ENCODE results near the gene DNAJC7. TPM values are rescaled to one million over a fixed set of nuclear protein-coding genes. Genes with fewer than 3 reads are reported as not detected.
A peak's percentile ranks its signal among the peaks of the same experiment; 100 is the strongest.
"Not testable (repeated sequence)": the region's sequence is repeated elsewhere in the genome, so short reads cannot be mapped to it uniquely, and the experiment has no call there.

DNAJC7 gene
- total and polyA plus RNA-seq, 7 donors, result 66.3 to 142 (median 86.3) TPM

DNA sequence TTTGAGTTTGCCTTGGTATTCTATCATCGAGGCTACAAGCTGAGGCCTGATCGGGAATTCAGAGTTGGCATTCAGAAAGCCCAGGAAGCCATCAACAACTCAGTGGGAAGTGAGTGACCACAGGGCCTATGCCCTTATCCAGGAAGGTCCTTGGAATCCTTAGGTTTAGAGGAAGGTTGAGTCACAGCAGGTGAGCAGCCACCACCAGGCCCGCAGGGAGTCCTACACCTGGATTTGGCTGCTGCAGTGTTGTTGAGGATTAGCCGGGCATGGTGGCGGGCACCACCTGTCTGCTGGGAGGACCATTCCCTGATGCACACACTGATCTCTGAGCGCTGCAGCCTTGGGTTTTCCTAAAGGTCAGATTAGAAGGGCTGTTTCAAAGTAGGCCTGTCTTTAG is 81.6 kb downstream of the DNAJC7 start:
- Histone ChIP-seq H3K9me3 (no peaks in the 10 kb centered on the region), H3K4me3 (no peak overlapping the region), H3K4me1 (peaks cover 12% of the 10 kb centered on the region), H3K36me3 (ENCODE audit: insufficient read depth in 1 of 2, low read depth in 1 of 2) (no peaks in the 10 kb centered on the region), H3K27me3 (ENCODE audit: insufficient read depth in 3 of 3, low read length in 2 of 3) (no peaks in the 10 kb centered on the region), H3K27ac (no peak overlapping the region)
- 94 to 96% (median 95%) methylated on average over 6 of the region's 6 CpGs for WGBS, 3 donors
- DNase-seq (no peak), ATAC-seq (no peak)
- TF ChIP-seq, protein P1, sequence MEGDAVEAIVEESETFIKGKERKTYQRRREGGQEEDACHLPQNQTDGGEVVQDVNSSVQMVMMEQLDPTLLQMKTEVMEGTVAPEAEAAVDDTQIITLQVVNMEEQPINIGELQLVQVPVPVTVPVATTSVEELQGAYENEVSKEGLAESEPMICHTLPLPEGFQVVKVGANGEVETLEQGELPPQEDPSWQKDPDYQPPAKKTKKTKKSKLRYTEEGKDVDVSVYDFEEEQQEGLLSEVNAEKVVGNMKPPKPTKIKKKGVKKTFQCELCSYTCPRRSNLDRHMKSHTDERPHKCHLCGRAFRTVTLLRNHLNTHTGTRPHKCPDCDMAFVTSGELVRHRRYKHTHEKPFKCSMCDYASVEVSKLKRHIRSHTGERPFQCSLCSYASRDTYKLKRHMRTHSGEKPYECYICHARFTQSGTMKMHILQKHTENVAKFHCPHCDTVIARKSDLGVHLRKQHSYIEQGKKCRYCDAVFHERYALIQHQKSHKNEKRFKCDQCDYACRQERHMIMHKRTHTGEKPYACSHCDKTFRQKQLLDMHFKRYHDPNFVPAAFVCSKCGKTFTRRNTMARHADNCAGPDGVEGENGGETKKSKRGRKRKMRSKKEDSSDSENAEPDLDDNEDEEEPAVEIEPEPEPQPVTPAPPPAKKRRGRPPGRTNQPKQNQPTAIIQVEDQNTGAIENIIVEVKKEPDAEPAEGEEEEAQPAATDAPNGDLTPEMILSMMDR (IDR thresholded peaks at IDR 0.05), result no peak
- intact Hi-C loops (cut with DNase I), result no loop called here

DNA sequence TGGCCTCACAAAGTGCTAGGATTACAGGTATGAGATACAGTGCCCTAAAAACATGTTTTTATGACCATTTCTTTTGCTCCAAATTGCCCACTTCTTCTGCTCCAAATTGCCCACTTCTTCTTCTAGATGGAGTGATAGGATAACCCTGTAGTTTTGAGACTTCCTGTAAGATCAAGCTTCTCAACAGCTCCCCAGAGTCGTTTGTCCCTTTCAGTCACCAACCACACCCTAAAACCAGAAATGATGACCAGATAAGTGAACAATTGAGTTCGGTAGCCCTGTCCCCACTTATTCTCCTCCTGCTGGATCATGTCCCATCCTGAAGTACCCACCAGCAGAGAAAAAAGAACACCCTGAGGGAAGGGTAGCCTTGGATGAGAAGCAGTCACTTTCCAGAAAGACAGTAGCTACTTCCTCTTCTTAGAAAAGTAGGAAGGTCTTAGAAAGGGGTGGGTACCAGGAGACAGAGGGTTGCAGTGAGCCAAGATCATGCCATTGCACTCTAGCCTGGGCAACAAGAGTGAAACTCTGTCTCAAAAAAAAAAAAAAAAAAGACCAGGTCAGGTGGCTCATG is 84.3 kb downstream of the DNAJC7 start:
- intact Hi-C loops (cut with DNase I), result no loop called here
- ATAC-seq (no peak), DNase-seq (no peak)
- H3K4me1 ChIP-seq, result peaks cover 12% of the 10 kb centered on the region
- 54 to 64% (median 56%) methylated on average over 2 of the region's 2 CpGs for WGBS, 3 donors
- TF ChIP-seq, protein P1 (IDR thresholded peaks at IDR 0.05), result no peak
- H3K27ac ChIP-seq, result no peak overlapping the region
- no peak overlapping the region for H3K4me3 ChIP-seq
- no peaks in the 10 kb centered on the region for H3K9me3 ChIP-seq
- no peaks in the 10 kb centered on the region for H3K27me3 ChIP-seq (ENCODE audit: insufficient read depth in 3 of 3, low read length in 2 of 3)
- H3K36me3 ChIP-seq (ENCODE audit: insufficient read depth in 1 of 2, low read depth in 1 of 2), result no peaks in the 10 kb centered on the region

DNA sequence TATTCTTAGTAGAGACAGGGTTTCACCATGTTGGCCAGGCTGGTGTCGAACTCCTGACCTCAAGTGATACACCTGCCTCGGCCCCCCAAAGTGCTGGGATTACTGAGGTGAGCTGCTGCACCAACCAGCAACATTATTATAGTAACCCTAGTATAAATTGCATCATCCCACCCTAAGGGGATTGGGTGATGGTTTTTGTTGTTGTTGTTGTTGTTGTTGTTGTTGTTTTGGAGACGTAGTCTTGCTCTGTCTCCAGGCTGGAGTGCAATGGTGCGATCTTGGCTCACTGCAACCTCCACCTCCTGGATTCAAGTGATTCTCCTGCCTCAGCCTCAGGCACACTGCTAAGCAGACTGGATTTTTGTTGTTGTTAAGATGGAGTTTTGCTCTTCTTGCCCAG is 85.5 kb downstream of the DNAJC7 start:
- ATAC-seq; H3K4me3 ChIP-seq; H3K27me3 ChIP-seq (ENCODE audit: insufficient read depth in 3 of 3, low read length in 2 of 3); DNase-seq; H3K27ac ChIP-seq; H3K4me1 ChIP-seq; H3K9me3 ChIP-seq; intact Hi-C loops (cut with DNase I); H3K36me3 ChIP-seq (ENCODE audit: insufficient read depth in 1 of 2, low read depth in 1 of 2): not testable (repeated sequence)
- 90 to 94% (median 92%) methylated on average over 4 of the region's 4 CpGs for WGBS, 3 donors

DNA sequence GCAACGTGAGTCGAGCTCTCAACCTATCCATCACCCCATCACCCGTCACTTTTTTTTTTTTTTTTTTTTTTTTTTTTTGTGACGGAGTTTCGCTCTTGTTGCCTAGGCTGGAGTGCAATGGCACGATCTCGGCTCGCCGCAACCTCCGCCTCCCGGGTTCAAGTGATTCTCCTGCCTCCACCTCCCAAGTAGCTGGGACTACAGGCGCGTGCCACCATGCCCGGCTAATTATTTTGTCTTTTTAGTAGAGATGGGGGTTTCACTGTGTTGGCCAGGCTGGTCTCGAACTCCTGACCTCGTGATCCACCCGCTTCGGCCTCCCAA is 86.4 kb downstream of the DNAJC7 start:
- Histone ChIP-seq H3K27ac (peak overlapping the region; percentile 90), H3K4me3 (peak overlapping the region; percentile 77)
- H3K27me3 ChIP-seq (ENCODE audit: insufficient read depth in 3 of 3, low read length in 2 of 3); DNase-seq; H3K36me3 ChIP-seq (ENCODE audit: insufficient read depth in 1 of 2, low read depth in 1 of 2); H3K9me3 ChIP-seq; intact Hi-C loops (cut with DNase I); H3K4me1 ChIP-seq: not testable (repeated sequence)
- 37 to 53% (median 48%) methylated on average over 15 to 18 of the region's 18 CpGs for WGBS, 3 donors
- ATAC-seq, result peak in 1 of 4 donors; percentile 46

DNA sequence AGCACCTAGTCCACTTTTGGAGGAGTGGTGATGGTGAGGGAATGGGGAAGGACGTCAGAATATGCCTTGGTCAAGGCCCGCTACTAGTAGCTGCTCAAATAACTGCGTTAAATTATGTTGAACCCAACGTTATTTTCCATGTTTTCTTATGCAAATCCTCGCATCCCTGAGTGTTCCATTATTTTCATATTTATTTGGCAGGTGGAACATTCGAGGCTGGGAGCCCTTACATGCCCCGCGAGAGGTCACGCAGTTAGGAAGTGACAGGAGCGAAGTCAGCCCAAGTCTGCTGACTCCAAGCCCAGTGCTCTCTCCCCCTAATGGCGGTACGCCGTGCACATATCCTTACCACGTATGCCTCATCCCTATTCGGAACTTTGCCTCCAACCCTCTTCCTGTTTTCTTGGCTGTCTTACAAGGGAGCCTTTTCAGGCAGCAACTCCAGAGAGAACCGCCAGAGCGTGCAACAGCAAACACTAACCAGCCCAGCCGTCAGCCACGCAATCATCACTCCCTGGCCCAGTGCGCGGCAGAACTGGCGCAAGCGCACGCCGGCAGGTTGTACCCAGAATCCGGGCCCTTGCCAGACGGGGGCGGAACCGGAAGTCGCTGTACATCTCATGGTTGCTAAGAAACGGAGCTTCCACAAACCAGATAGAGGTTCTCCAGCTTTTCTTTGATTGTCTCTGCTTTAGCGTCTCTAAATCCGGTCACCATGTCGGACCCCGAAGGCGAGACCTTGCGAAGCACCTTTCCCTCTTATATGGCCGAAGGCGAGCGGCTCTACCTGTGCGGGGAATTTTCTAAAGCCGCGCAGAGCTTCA is 87.0 kb downstream of the DNAJC7 start, which contains the start of gene ODAD4:
Gene ODAD4 (plus strand): TSS at position 609 of the 824 bp plus-strand sequence. CDS start 107 bp downstream, at position 716.
- H3K36me3 ChIP-seq (ENCODE audit: insufficient read depth in 1 of 2, low read depth in 1 of 2), result no peaks in the 10 kb centered on the region
- peak within 1 kb of the TSS; percentile 77 for H3K4me3 ChIP-seq
- ATAC-seq (peak; percentile 99), DNase-seq (peak; percentile 99)
- H3K27me3 ChIP-seq (ENCODE audit: insufficient read depth in 3 of 3, low read length in 2 of 3), result no peaks in the 10 kb centered on the region
- intact Hi-C loops (cut with DNase I), result no loop called here
- peaks cover 7% of the 10 kb centered on the region for H3K4me1 ChIP-seq
- WGBS, 3 donors, result 1 to 2% (median 2%) methylated on average over 43 of the region's 43 CpGs
- H3K9me3 ChIP-seq, result no peaks in the 10 kb centered on the region
- TF ChIP-seq, protein P1 (IDR thresholded peaks at IDR 0.05), result peak; percentile 49
- H3K27ac ChIP-seq, result peak within 1 kb of the TSS; percentile 90

Data from psoas muscle (tissue), 8 donors.